ENCODE data around the gene PLD4.

Gene PLD4

GRCh38 chr14:104975481-104976197 is 51.0 kb downstream of the PLD4 start:
- no CpG with 5 or more reads among the region's 21 CpGs for WGBS (ENCODE audit: extremely low coverage, insufficient coverage, insufficient read length)
- H3K4me1 ChIP-seq (ENCODE audit: control insufficient read depth in 1 of 2, insufficient read depth in 2 of 2, low read length in 2 of 2), result peaks cover 8 to 37% of the 10 kb centered on the region in 2 experiments
- H2AFZ ChIP-seq (ENCODE audit: insufficient read depth, low read length, poor library complexity), result no peak overlapping the region

GRCh38 chr14:104976198-104977007 is 51.7 kb downstream of the PLD4 start:
- Histone ChIP-seq H2AK5ac (ENCODE audit: low read length) (no peak overlapping the region), H3K23ac (ENCODE audit: low read length) (no peak overlapping the region), H3K9me3 (ENCODE audit: insufficient read depth, low read depth, low read length) (peaks cover 9% of the 10 kb centered on the region), H3K27ac (ENCODE audit: low read depth, low read length) (no peak overlapping the region), H3K4me3 (ENCODE audit: low read depth, low read length) (no peak overlapping the region), H3K4me1 (ENCODE audit: control insufficient read depth in 1 of 2, insufficient read depth in 2 of 2, low read length in 2 of 2) (peaks cover 6 to 33% of the 10 kb centered on the region in 2 experiments), H2BK120ac (ENCODE audit: insufficient read depth, low read length, poor library complexity) (no peak overlapping the region), H3K9ac (ENCODE audit: low read length) (no peak overlapping the region), H4K91ac (ENCODE audit: low read depth, low read length) (no peak overlapping the region), H4K12ac (ENCODE audit: low read depth, low read length) (no peak overlapping the region), H2AFZ (ENCODE audit: insufficient read depth, low read length, poor library complexity) (no peak overlapping the region), H4K8ac (ENCODE audit: low read depth, low read length) (no peak overlapping the region), H3K4ac (ENCODE audit: low read depth, low read length) (no peak overlapping the region), H3K79me1 (ENCODE audit: low read length) (no peaks in the 10 kb centered on the region), H2BK5ac (ENCODE audit: low read depth, low read length, poor library complexity) (no peak overlapping the region), H2BK12ac (ENCODE audit: low read length) (no peak overlapping the region), H3K18ac (ENCODE audit: low read length) (no peak overlapping the region), H3K36me3 (ENCODE audit: control insufficient read depth in 1 of 2, insufficient read depth in 2 of 2, low read length in 2 of 2) (no peaks in the 10 kb centered on the region), H3K27me3 (ENCODE audit: insufficient read depth, low read length) (peaks cover 10% of the 10 kb centered on the region), H3K14ac (ENCODE audit: low read length) (no peak overlapping the region), H3K4me2 (ENCODE audit: low read length) (no peak overlapping the region), H3K79me2 (ENCODE audit: control insufficient read depth, insufficient read depth, low read length, poor library complexity) (no peaks in the 10 kb centered on the region)
- no CpG with 5 or more reads among the region's 21 CpGs for WGBS (ENCODE audit: extremely low coverage, insufficient coverage, insufficient read length)
- DNase-seq, result peak; percentile 88 to 92

More at GRCh38 chr14:104975481-104976197, 51.0 kb downstream of the PLD4 start:
- Histone ChIP-seq H3K4me3 (ENCODE audit: low read depth, low read length) (no peak overlapping the region), H2BK5ac (ENCODE audit: low read depth, low read length, poor library complexity) (no peak overlapping the region), H2AK5ac (ENCODE audit: low read length) (no peak overlapping the region), H2BK120ac (ENCODE audit: insufficient read depth, low read length, poor library complexity) (no peak overlapping the region), H3K4ac (ENCODE audit: low read depth, low read length) (no peak overlapping the region), H4K8ac (ENCODE audit: low read depth, low read length) (no peak overlapping the region), H3K27me3 (ENCODE audit: insufficient read depth, low read length) (peaks cover 10% of the 10 kb centered on the region), H2BK12ac (ENCODE audit: low read length) (no peak overlapping the region), H3K36me3 (ENCODE audit: control insufficient read depth in 1 of 2, insufficient read depth in 2 of 2, low read length in 2 of 2) (no peaks in the 10 kb centered on the region), H3K9ac (ENCODE audit: low read length) (no peak overlapping the region), H3K79me1 (ENCODE audit: low read length) (no peaks in the 10 kb centered on the region), H3K9me3 (ENCODE audit: insufficient read depth, low read depth, low read length) (peaks cover 9% of the 10 kb centered on the region), H3K4me2 (ENCODE audit: low read length) (no peak overlapping the region), H3K14ac (ENCODE audit: low read length) (no peak overlapping the region), H4K12ac (ENCODE audit: low read depth, low read length) (no peak overlapping the region), H3K23ac (ENCODE audit: low read length) (no peak overlapping the region), H3K18ac (ENCODE audit: low read length) (no peak overlapping the region), H3K79me2 (ENCODE audit: control insufficient read depth, insufficient read depth, low read length, poor library complexity) (no peaks in the 10 kb centered on the region), H4K91ac (ENCODE audit: low read depth, low read length) (no peak overlapping the region), H3K27ac (ENCODE audit: low read depth, low read length) (no peak overlapping the region)
- DNase-seq, result peak in 1 of 2 donors; percentile 9

GRCh38 chr14:104977008-104977680 is 52.5 kb downstream of the PLD4 start:
- Histone ChIP-seq H3K4me3 (ENCODE audit: low read depth, low read length) (no peak overlapping the region), H2AFZ (ENCODE audit: insufficient read depth, low read length, poor library complexity) (no peak overlapping the region), H3K4ac (ENCODE audit: low read depth, low read length) (no peak overlapping the region), H3K79me2 (ENCODE audit: control insufficient read depth, insufficient read depth, low read length, poor library complexity) (no peaks in the 10 kb centered on the region), H3K4me2 (ENCODE audit: low read length) (peak overlapping the region; percentile 69), H3K36me3 (ENCODE audit: control insufficient read depth in 1 of 2, insufficient read depth in 2 of 2, low read length in 2 of 2) (no peaks in the 10 kb centered on the region), H3K79me1 (ENCODE audit: low read length) (no peaks in the 10 kb centered on the region), H4K91ac (ENCODE audit: low read depth, low read length) (no peak overlapping the region), H3K9me3 (ENCODE audit: insufficient read depth, low read depth, low read length) (peaks cover 9% of the 10 kb centered on the region), H3K27me3 (ENCODE audit: insufficient read depth, low read length) (peaks cover 10% of the 10 kb centered on the region), H2AK5ac (ENCODE audit: low read length) (no peak overlapping the region), H3K23ac (ENCODE audit: low read length) (no peak overlapping the region), H3K9ac (ENCODE audit: low read length) (no peak overlapping the region), H4K8ac (ENCODE audit: low read depth, low read length) (no peak overlapping the region), H2BK12ac (ENCODE audit: low read length) (no peak overlapping the region), H3K18ac (ENCODE audit: low read length) (no peak overlapping the region), H2BK5ac (ENCODE audit: low read depth, low read length, poor library complexity) (no peak overlapping the region), H3K27ac (ENCODE audit: low read depth, low read length) (no peak overlapping the region), H2BK120ac (ENCODE audit: insufficient read depth, low read length, poor library complexity) (no peak overlapping the region), H3K14ac (ENCODE audit: low read length) (no peak overlapping the region), H4K12ac (ENCODE audit: low read depth, low read length) (no peak overlapping the region), H3K4me1 (ENCODE audit: control insufficient read depth in 1 of 2, insufficient read depth in 2 of 2, low read length in 2 of 2) (peaks cover 6 to 27% of the 10 kb centered on the region in 2 experiments)
- DNase-seq, result no peak
- no CpG with 5 or more reads among the region's 11 CpGs for WGBS (ENCODE audit: extremely low coverage, insufficient coverage, insufficient read length)
